Caco-2 (cell line): ENCODE results near the gene MFSD6. TPM values are rescaled to one million over a fixed set of nuclear protein-coding genes. Genes with fewer than 3 reads are reported as not detected.

ENCODE experiments used
- BruUV-seq: library from RNA; stranded (reverse); fragments of 400-500 nt; replicated peaks from 2 replicates; lab custom pipeline; 2021; lab: Mats Ljungman, UMichigan
- CTCF ChIA-PET: fragments of 300-600 bp; sonication (Branson Sonifier 250); formaldehyde crosslinking; loops from one replicate; lab custom pipeline; 2022; ENCODE audit warnings: antibody characterized with exemption; lab: Charles Lee
- POLR2A ChIA-PET: fragments of 300-600 bp; sonication (Branson Sonifier 250); formaldehyde crosslinking; loops from one replicate; lab custom pipeline; 2022; ENCODE audit warnings: antibody characterized with exemption; lab: Charles Lee
- DNase-seq, 2 experiments: peaks; one replicate each; pipeline versions ENCODE4 v3.0.0 to v3.0.0-alpha.2; 2020 to 2022
- H3K27me3 ChIP-seq: replicated peaks from 2 replicates; pipeline ENCODE4 v1.6.0; 2011; ENCODE audit warnings: low read length; ENCODE audit not compliant: control insufficient read depth, insufficient read depth
- H3K36me3 ChIP-seq: 2 replicates; pipeline ENCODE4 v1.5.1; 2011; ENCODE audit warnings: low read length; ENCODE audit not compliant: control insufficient read depth, insufficient read depth
- H3K4me1 ChIP-seq: fragments of 250-450 bp; sonication (Bioruptor Pico); 2 replicates; pipeline ENCODE4 v1.5.1; 2020; ENCODE audit warnings: mild to moderate bottlenecking
- H3K4me3 ChIP-seq: 2 replicates; pipeline ENCODE4 v1.5.1; 2011; ENCODE audit warnings: low read depth, mild to moderate bottlenecking, control low read depth, low read length
- H3K9me3 ChIP-seq: fragments of 250-450 bp; sonication (Bioruptor Pico); 2 replicates; pipeline ENCODE4 v1.5.1; 2020; ENCODE audit warnings: mild to moderate bottlenecking, moderate library complexity
- H3K27ac Mint-ChIP-seq: one replicate; pipeline ENCODE4 v1.8.0; 2022; ENCODE audit warnings: mixed read lengths; ENCODE audit not compliant: unreplicated experiment
- H3K27me3 Mint-ChIP-seq: one replicate; pipeline ENCODE4 v1.8.0; 2022; ENCODE audit warnings: mixed read lengths; ENCODE audit not compliant: insufficient read depth, unreplicated experiment
- H3K36me3 Mint-ChIP-seq: one replicate; pipeline ENCODE4 v1.8.0; 2022; ENCODE audit warnings: mild to moderate bottlenecking, mixed read lengths; ENCODE audit not compliant: insufficient read depth, unreplicated experiment
- H3K4me1 Mint-ChIP-seq: one replicate; pipeline ENCODE4 v1.8.0; 2022; ENCODE audit warnings: low read depth, mixed read lengths; ENCODE audit not compliant: unreplicated experiment
- H3K4me3 Mint-ChIP-seq: one replicate; pipeline ENCODE4 v1.8.0; 2022; ENCODE audit warnings: mild to moderate bottlenecking, moderate library complexity, mixed read lengths; ENCODE audit not compliant: unreplicated experiment
- H3K9me3 Mint-ChIP-seq: one replicate; pipeline ENCODE4 v1.8.0; 2022; ENCODE audit warnings: mixed read lengths; ENCODE audit not compliant: unreplicated experiment
- intact Hi-C: fragments of 100-400 bp; cut with micrococcal nuclease; formaldehyde crosslinking; loops from one replicate; pipeline ENCODE4 v1.10.0; 2022; ENCODE audit not compliant: unreplicated experiment
- total RNA-seq: library from RNA; stranded (reverse); gene quantifications from 2 replicates; pipeline ENCODE4 v1.2.3, GENCODE V29; 2022
- TF ChIP-seq, protein P1 (sequence below), 2 experiments: fragments of 200-600 bp in 1 of 2; IDR thresholded peaks; 1 replicate in 1 of 2; 2 replicates in 1 of 2; pipeline versions ENCODE4 v1.5.1 to v1.8.0; 2011 to 2022; ENCODE audit warnings: antibody characterized with exemption in 1 of 2, control low read depth in 1 of 2, inconsistent platforms in 1 of 2, low read depth in 1 of 2, low read length in 1 of 2, mild to moderate bottlenecking in 1 of 2, moderate library complexity in 1 of 2; ENCODE audit not compliant: insufficient read depth in 1 of 2, severe bottlenecking in 1 of 2, unreplicated experiment in 1 of 2

Gene MFSD6
- total RNA-seq, 1 experiment from 2014 or later, result 11.1 TPM

DNA sequence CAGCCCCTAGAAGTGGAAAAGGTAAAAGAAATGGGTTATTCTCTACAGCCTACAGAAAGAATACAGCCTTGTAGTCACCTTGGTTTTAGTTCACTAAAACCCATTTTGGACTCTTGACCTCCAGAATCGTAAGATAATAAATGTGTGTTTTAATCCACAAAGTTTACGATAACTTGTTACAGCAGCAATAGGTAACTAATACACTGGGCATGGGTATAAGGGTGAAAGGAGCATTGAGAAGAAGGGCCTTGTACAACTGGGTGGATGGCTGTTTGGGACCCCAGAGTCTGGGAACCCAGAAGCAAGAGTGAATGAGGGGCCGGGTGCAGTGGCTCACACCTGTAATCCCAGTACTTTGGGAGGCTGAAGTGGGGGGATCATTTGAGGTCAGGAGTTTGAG, 2.2 kb upstream of the MFSD6 start:
- POLR2A ChIA-PET, result no interaction called here
- Mint-ChIP-seq H3K4me1 (no peaks in the 10 kb centered on the region), H3K4me3 (no peak overlapping the region), H3K27me3 (no peaks in the 10 kb centered on the region), H3K9me3 (no peaks in the 10 kb centered on the region), H3K27ac (no peak overlapping the region), H3K36me3 (no peaks in the 10 kb centered on the region)
- Histone ChIP-seq H3K4me1 (peaks cover 16% of the 10 kb centered on the region), H3K27me3 (no peaks in the 10 kb centered on the region), H3K4me3 (no peak overlapping the region), H3K36me3 (no peaks in the 10 kb centered on the region; the same call in 1 of the 2 replicates), H3K9me3 (no peaks in the 10 kb centered on the region)
- no TSS peak for BruUV-seq
- TF ChIP-seq, protein P1, sequence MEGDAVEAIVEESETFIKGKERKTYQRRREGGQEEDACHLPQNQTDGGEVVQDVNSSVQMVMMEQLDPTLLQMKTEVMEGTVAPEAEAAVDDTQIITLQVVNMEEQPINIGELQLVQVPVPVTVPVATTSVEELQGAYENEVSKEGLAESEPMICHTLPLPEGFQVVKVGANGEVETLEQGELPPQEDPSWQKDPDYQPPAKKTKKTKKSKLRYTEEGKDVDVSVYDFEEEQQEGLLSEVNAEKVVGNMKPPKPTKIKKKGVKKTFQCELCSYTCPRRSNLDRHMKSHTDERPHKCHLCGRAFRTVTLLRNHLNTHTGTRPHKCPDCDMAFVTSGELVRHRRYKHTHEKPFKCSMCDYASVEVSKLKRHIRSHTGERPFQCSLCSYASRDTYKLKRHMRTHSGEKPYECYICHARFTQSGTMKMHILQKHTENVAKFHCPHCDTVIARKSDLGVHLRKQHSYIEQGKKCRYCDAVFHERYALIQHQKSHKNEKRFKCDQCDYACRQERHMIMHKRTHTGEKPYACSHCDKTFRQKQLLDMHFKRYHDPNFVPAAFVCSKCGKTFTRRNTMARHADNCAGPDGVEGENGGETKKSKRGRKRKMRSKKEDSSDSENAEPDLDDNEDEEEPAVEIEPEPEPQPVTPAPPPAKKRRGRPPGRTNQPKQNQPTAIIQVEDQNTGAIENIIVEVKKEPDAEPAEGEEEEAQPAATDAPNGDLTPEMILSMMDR (IDR thresholded peaks at IDR 0.05; ENCODE audit: insufficient read depth in 1 of 2, low read depth in 1 of 2, low read length in 1 of 2, severe bottlenecking in 1 of 2, unreplicated experiment in 1 of 2), result no peak
- intact Hi-C loops, result loop anchor here (10.0 kb wide), 1 partner anchor 279 kb away; no protein-coding TSS in a partner anchor
- CTCF ChIA-PET, result no interaction called here
- no peak for DNase-seq

GRCh38 chr2:190406805-190407204, 1.4 kb upstream of the MFSD6 start:
- ChIA-PET CTCF (no interaction called here), POLR2A (no interaction called here)
- no peaks in the 10 kb centered on the region for H3K36me3 Mint-ChIP-seq
- intact Hi-C loops, result loop anchor here (10.0 kb wide), 1 partner anchor 278 kb away; no protein-coding TSS in a partner anchor
- H3K9me3 Mint-ChIP-seq, result no peaks in the 10 kb centered on the region
- H3K27me3 Mint-ChIP-seq, result no peaks in the 10 kb centered on the region
- no peak overlapping the region for H3K4me3 Mint-ChIP-seq
- Histone ChIP-seq H3K9me3 (no peaks in the 10 kb centered on the region), H3K36me3 (no peaks in the 10 kb centered on the region; the same call in 1 of the 2 replicates), H3K4me3 (no peak overlapping the region), H3K4me1 (peaks cover 16% of the 10 kb centered on the region), H3K27me3 (no peaks in the 10 kb centered on the region)
- no peaks in the 10 kb centered on the region for H3K4me1 Mint-ChIP-seq
- TF ChIP-seq, protein P1 (IDR thresholded peaks at IDR 0.05; ENCODE audit: insufficient read depth in 1 of 2, low read depth in 1 of 2, low read length in 1 of 2, severe bottlenecking in 1 of 2, unreplicated experiment in 1 of 2), result no peak
- DNase-seq, result no peak
- H3K27ac Mint-ChIP-seq, result no peak overlapping the region
- BruUV-seq, result no TSS peak

DNA sequence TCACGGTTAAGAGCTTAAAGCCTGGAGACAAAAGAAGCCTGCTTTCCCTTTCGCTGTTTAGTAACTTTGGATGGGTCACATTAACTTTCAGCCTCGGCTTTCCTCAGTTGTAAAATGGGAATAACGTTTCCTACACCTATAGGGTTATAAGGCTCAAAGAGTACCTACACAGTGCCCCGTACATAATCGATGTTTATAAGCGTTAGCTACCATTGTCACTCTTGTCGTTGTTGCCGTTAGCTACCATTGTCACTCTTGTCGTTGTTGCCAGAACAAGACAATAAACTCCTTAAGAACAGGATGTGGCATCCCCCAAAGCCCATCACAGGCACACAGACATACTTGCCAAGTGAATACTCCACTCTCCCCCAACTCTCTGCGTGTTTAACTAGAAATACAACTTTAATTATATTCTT, 901 bp upstream of the MFSD6 start:
- Mint-ChIP-seq H3K36me3 (no peaks in the 10 kb centered on the region), H3K9me3 (no peaks in the 10 kb centered on the region), H3K4me1 (no peaks in the 10 kb centered on the region), H3K27me3 (no peaks in the 10 kb centered on the region), H3K27ac (no peak overlapping the region), H3K4me3 (peak overlapping the region; percentile 22)
- TF ChIP-seq, protein P1 (IDR thresholded peaks at IDR 0.05; ENCODE audit: insufficient read depth in 1 of 2, low read depth in 1 of 2, low read length in 1 of 2, severe bottlenecking in 1 of 2, unreplicated experiment in 1 of 2), result no peak
- Histone ChIP-seq H3K4me3 (no peak overlapping the region), H3K36me3 (no peaks in the 10 kb centered on the region; the same call in 1 of the 2 replicates), H3K4me1 (peaks cover 16% of the 10 kb centered on the region), H3K9me3 (no peaks in the 10 kb centered on the region), H3K27me3 (no peaks in the 10 kb centered on the region)
- no peak for DNase-seq
- CTCF ChIA-PET, result no interaction called here
- POLR2A ChIA-PET, result no interaction called here
- intact Hi-C loops, result loop anchor here (10.0 kb wide), 1 partner anchor 278 kb away; no protein-coding TSS in a partner anchor
- no TSS peak for BruUV-seq
